IMR-90 (cell line): Measurements from ENCODE around the gene ARR3. TPM values are rescaled to one million over a fixed set of nuclear protein-coding genes. Genes with fewer than 3 reads are reported as not detected.
A peak's percentile ranks its signal among the peaks of the same experiment; 100 is the strongest.

Experiments
- ATAC-seq: fragments of 200-7000 bp; cut with Tn5 transposase; 2 replicates; pipeline ENCODE4 v1.9.1; 2020; ENCODE audit warnings: low read depth, mild to moderate bottlenecking, moderate library complexity
- BruUV-seq: library from RNA; stranded (reverse); fragments of 400-500 nt; replicated peaks from 2 replicates; lab custom pipeline; 2021; lab: Mats Ljungman, UMichigan
- CTCF ChIA-PET: fragments of 300-600 bp; formaldehyde crosslinking; extraction: SDS; loops from one replicate; lab custom pipeline; 2021; ENCODE audit warnings: antibody characterized with exemption; lab: Yijun Ruan, JAX
- POLR2A ChIA-PET: fragments of 300-600 bp; sonication (Branson Sonifier 250); formaldehyde crosslinking; loops from one replicate; lab custom pipeline; 2022; ENCODE audit warnings: antibody characterized with exemption; ENCODE audit not compliant: unreplicated experiment; lab: Charles Lee
- DNase-seq: peaks from one replicate; pipeline ENCODE4 v3.0.0; 2013
- H2AFZ ChIP-seq: replicated peaks from 2 replicates; pipeline ENCODE3; 2013; ENCODE audit warnings: low read length, mild to moderate bottlenecking; ENCODE audit not compliant: poor library complexity
- H2AK5ac ChIP-seq: 2 replicates; pipeline ENCODE4 v1.6.1; 2013; ENCODE audit warnings: low read depth, low read length, inconsistent platforms
- H2AK9ac ChIP-seq: replicated peaks from 2 replicates; pipeline ENCODE3; 2013; ENCODE audit warnings: mild to moderate bottlenecking, low read depth, low read length, moderate library complexity; ENCODE audit not compliant: poor library complexity
- H2BK120ac ChIP-seq: 2 replicates; pipeline ENCODE4 v1.6.1; 2013; ENCODE audit warnings: low read depth, low read length, inconsistent platforms
- H2BK15ac ChIP-seq: 3 replicates; pipeline ENCODE4 v1.6.1; 2013; ENCODE audit warnings: low read depth, low read length, inconsistent platforms
- H2BK20ac ChIP-seq: 2 replicates; pipeline ENCODE4 v1.6.1; 2013; ENCODE audit warnings: low read depth, mild to moderate bottlenecking, inconsistent platforms, low read length, moderate library complexity
- H2BK5ac ChIP-seq: 2 replicates; pipeline ENCODE4 v1.6.1; 2013; ENCODE audit warnings: mild to moderate bottlenecking, low read depth, low read length, inconsistent platforms; ENCODE audit not compliant: poor library complexity, severe bottlenecking
- H3K14ac ChIP-seq: replicated peaks from 2 replicates; pipeline ENCODE4 v1.6.1; 2013; ENCODE audit warnings: low read depth, low read length, inconsistent platforms
- H3K18ac ChIP-seq: 2 replicates; pipeline ENCODE4 v1.6.1; 2013; ENCODE audit warnings: low read depth, low read length, control low read depth
- H3K23ac ChIP-seq: 2 replicates; pipeline ENCODE4 v1.6.1; 2013; ENCODE audit warnings: low read depth, low read length, inconsistent platforms
- H3K27ac ChIP-seq: 2 replicates; pipeline ENCODE4 v1.5.1; 2013; ENCODE audit warnings: mild to moderate bottlenecking, control low read depth, low read length; ENCODE audit not compliant: insufficient read depth
- H3K27me3 ChIP-seq: 2 replicates; pipeline ENCODE4 v1.6.1; 2013; ENCODE audit warnings: low read length; ENCODE audit not compliant: control insufficient read depth, insufficient read depth
- H3K36me3 ChIP-seq: 2 replicates; pipeline ENCODE4 v1.6.1; 2013; ENCODE audit warnings: low read length, mixed read lengths; ENCODE audit not compliant: control insufficient read depth, insufficient read depth
- H3K4ac ChIP-seq: 2 replicates; pipeline ENCODE4 v1.6.1; 2013; ENCODE audit warnings: low read depth, low read length, inconsistent platforms
- H3K4me1 ChIP-seq: 2 replicates; pipeline ENCODE4 v1.6.1; 2013; ENCODE audit warnings: low read length, mixed read lengths; ENCODE audit not compliant: control insufficient read depth, insufficient read depth
- H3K4me2 ChIP-seq: 2 replicates; pipeline ENCODE4 v1.6.1; 2013; ENCODE audit warnings: low read depth, mild to moderate bottlenecking, control low read depth, low read length, moderate library complexity
- H3K4me3 ChIP-seq: 2 replicates; pipeline ENCODE4 v1.5.1; 2013; ENCODE audit warnings: low read depth, mild to moderate bottlenecking, control low read depth, low read length, moderate library complexity; ENCODE audit not compliant: insufficient read depth
- H3K56ac ChIP-seq: 2 replicates; pipeline ENCODE4 v1.6.1; 2013; ENCODE audit warnings: low read length, inconsistent platforms; ENCODE audit not compliant: insufficient read depth; ENCODE audit errors: extremely low read depth
- H3K79me1 ChIP-seq, 2 experiments: 2 replicates each; pipeline ENCODE4 v1.6.1; 2013; ENCODE audit warnings: low read length in 2 of 2, inconsistent platforms in 1 of 2, low read depth in 1 of 2
- H3K9ac ChIP-seq: 2 replicates; pipeline ENCODE4 v1.6.1; 2013; ENCODE audit warnings: low read depth, low read length, control low read depth
- H3K9me1 ChIP-seq: 2 replicates; pipeline ENCODE4 v1.6.1; 2013; ENCODE audit warnings: low read length, inconsistent platforms; ENCODE audit not compliant: insufficient read depth
- H3K9me3 ChIP-seq: 2 replicates; pipeline ENCODE4 v1.6.1; 2013; ENCODE audit warnings: low read length; ENCODE audit not compliant: control insufficient read depth, insufficient read depth
- H4K20me1 ChIP-seq: 2 replicates; pipeline ENCODE4 v1.6.1; 2013; ENCODE audit warnings: low read length, inconsistent platforms; ENCODE audit not compliant: insufficient read depth
- H4K5ac ChIP-seq: 2 replicates; pipeline ENCODE4 v1.6.1; 2013; ENCODE audit warnings: mild to moderate bottlenecking, low read depth, low read length, control low read depth
- H4K8ac ChIP-seq, 2 experiments: 2 replicates each; pipeline ENCODE4 v1.6.1; 2013; ENCODE audit warnings: low read depth in 2 of 2, low read length in 2 of 2, control low read depth in 1 of 2, inconsistent platforms in 1 of 2
- H4K91ac ChIP-seq: 2 replicates; pipeline ENCODE4 v1.6.1; 2013; ENCODE audit warnings: low read depth, low read length, inconsistent platforms; ENCODE audit not compliant: insufficient read depth
- MAFK ChIP-seq: IDR thresholded peaks from 2 replicates; pipeline ENCODE4 v1.6.1; 2012; ENCODE audit warnings: low read depth, low read length, improper control_type of control experiment
- RAD21 ChIP-seq: IDR thresholded peaks from 2 replicates; pipeline ENCODE4 v1.6.1; 2012; ENCODE audit warnings: low read length, improper control_type of control experiment
- SMC3 ChIP-seq: fragments of 150-350 bp; IDR thresholded peaks from 2 replicates; pipeline ENCODE4 v1.6.1; 2016; ENCODE audit warnings: low read depth, mild to moderate bottlenecking, antibody characterized with exemption, low read length, moderate library complexity
- WGBS, 2 experiments: methylation state at CpG; one replicate each; pipeline versions ENCODE4 v1.1.5 to v1.1.7; 2013; ENCODE audit warnings: missing lambda C conversion rate in 2 of 2; ENCODE audit not compliant: insufficient read length in 1 of 2; ENCODE audit errors: extremely low coverage in 2 of 2; 5-methylcytosine and 5-hydroxymethylcytosine counted together
- dilution Hi-C: fragments of 300-500 bp; cut with HindIII; formaldehyde crosslinking; loops from one replicate; pipeline ENCODE4 v1.14.3; 2018; ENCODE audit warnings: low sequenced_read_pairs; ENCODE audit not compliant: unreplicated experiment
- in situ Hi-C: fragments of 300-500 bp; cut with MboI; formaldehyde crosslinking; loops from 3 replicates; pipeline ENCODE4 v1.14.3; 2019; ENCODE audit warnings: low sequenced_read_pairs, inconsistent platforms, mixed read lengths
- intact Hi-C: fragments of 100-400 bp; cut with micrococcal nuclease; formaldehyde crosslinking; loops from 2 replicates; pipeline ENCODE4 v1.10.0; 2022
- polyA plus RNA-seq, 3 experiments: library from polyadenylated mRNA; depleted of rRNA; stranded (reverse); fragments of >200 nt; gene quantifications; 2 replicates each; pipeline ENCODE4 v1.2.3, GENCODE V29; 2012; ENCODE audit warnings: low replicate concordance in 1 of 3
- total RNA-seq: library from RNA; depleted of rRNA; stranded (reverse); fragments of >200 nt; gene quantifications from 2 replicates; pipeline ENCODE4 v1.2.3, GENCODE V29; 2012
- TF ChIP-seq, protein P1 (sequence below): conservative IDR thresholded peaks from 2 replicates; pipeline ENCODE4 v1.5.1; 2012; ENCODE audit warnings: mild to moderate bottlenecking, low read depth, low read length, improper control_type of control experiment

The ARR3 gene
- total and polyA plus RNA-seq, 2 of the 4 experiments (the other 2 are of a cell fraction): not detected

DNA sequence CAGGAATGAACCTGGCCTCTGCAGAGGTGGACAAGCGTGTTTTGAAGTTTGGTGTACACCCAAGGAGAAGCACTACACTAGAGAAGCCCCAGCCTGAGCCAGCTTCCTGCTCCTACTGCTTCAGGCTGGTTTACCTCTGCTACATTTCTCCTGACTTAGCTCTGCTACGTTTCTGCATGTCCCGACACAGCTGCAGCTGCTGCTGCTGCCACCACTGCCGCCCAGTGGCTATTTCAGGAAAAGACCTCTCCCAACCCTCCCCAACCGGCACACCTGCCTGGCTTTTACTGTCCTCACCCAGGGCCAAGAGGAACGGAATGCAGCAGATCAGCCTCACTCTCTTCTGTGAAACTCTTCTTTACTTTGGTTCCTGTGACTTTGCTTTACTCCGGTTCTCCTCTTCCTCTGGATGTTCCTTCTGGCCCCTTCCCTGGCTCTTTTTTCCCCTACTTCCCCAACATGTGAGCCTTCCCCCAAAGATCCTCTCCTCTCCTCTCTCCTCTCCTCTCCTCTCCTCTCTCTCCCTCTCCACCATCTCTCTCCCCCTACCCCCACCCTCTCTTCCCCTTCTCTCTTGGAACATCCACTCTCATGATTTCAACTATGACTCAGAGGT is 5.1 kb upstream of the ARR3 start:
- Histone ChIP-seq H3K9me1 (no peaks in the 10 kb centered on the region), H3K18ac (no peak overlapping the region), H3K36me3 (no peaks in the 10 kb centered on the region), H3K4me2 (no peak overlapping the region), H4K8ac (no peak overlapping the region), H2BK15ac (no peak overlapping the region), H3K4me3 (no peak overlapping the region), H2BK20ac (no peak overlapping the region), H3K79me1 (no peaks in the 10 kb centered on the region), H2AK9ac (no peak overlapping the region), H3K4ac (no peak overlapping the region), H2BK120ac (no peak overlapping the region), H3K9me3 (no peaks in the 10 kb centered on the region), H3K4me1 (no peaks in the 10 kb centered on the region), H4K91ac (no peak overlapping the region), H4K20me1 (no peaks in the 10 kb centered on the region), H3K27ac (no peak overlapping the region), H3K23ac (no peak overlapping the region), H3K14ac (no peak overlapping the region), H3K9ac (no peak overlapping the region), H4K5ac (no peak overlapping the region), H2BK5ac (no peak overlapping the region), H3K27me3 (peaks cover 11% of the 10 kb centered on the region), H2AFZ (peak overlapping the region; percentile 70), H3K56ac (no peak overlapping the region), H2AK5ac (no peak overlapping the region)
- no TSS peak for BruUV-seq
- ATAC-seq (peak; percentile 64), DNase-seq (peak; percentile 28)
- ChIA-PET POLR2A (no interaction called here), CTCF (interaction anchor here (1.0 kb wide), 1 partner anchor 130 kb away, joined by 3 read pairs; the partner anchor contains the start of gene IGBP1)
- dilution Hi-C loops: no loop called here
- intact Hi-C loops: loop anchor here (2.0 kb wide), 1 partner anchor 130 kb away; the partner anchor contains the start of gene IGBP1
- in situ Hi-C loops: no loop called here
- TF ChIP-seq RAD21: peak; percentile 55
- TF ChIP-seq MAFK: no peak
- TF ChIP-seq, protein P1, sequence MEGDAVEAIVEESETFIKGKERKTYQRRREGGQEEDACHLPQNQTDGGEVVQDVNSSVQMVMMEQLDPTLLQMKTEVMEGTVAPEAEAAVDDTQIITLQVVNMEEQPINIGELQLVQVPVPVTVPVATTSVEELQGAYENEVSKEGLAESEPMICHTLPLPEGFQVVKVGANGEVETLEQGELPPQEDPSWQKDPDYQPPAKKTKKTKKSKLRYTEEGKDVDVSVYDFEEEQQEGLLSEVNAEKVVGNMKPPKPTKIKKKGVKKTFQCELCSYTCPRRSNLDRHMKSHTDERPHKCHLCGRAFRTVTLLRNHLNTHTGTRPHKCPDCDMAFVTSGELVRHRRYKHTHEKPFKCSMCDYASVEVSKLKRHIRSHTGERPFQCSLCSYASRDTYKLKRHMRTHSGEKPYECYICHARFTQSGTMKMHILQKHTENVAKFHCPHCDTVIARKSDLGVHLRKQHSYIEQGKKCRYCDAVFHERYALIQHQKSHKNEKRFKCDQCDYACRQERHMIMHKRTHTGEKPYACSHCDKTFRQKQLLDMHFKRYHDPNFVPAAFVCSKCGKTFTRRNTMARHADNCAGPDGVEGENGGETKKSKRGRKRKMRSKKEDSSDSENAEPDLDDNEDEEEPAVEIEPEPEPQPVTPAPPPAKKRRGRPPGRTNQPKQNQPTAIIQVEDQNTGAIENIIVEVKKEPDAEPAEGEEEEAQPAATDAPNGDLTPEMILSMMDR: peak; percentile 52
- TF ChIP-seq SMC3: peak; percentile 39; the same call in 1 of the 2 replicates
- 12% methylated on average over 6 of the region's 7 CpGs; no CpG with 5 or more reads in 1 of the 2 experiments for WGBS, 2 experiments
